K562 (cell line): Measurements from ENCODE around the gene TRDMT1.

ENCODE experiments used
- CREM ChIP-seq: IDR thresholded peaks from 2 replicates; pipeline ENCODE4 v1.6.1; 2014; ENCODE audit warnings: antibody characterized with exemption, low read depth
- EZH2 ChIP-seq: IDR thresholded peaks from 2 replicates; pipeline ENCODE4 v1.6.1; 2012; ENCODE audit warnings: low read depth, mild to moderate bottlenecking, inconsistent platforms, low read length, borderline replicate concordance
- POLR2A ChIP-seq: fragments of 450-650 bp; conservative IDR thresholded peaks from 2 replicates; pipeline ENCODE4 v1.6.1; 2016
- SP1 ChIP-seq: sonication (generic); formaldehyde crosslinking; IDR thresholded peaks from 2 replicates; pipeline ENCODE4 v1.8.1; 2022; ENCODE audit warnings: mild to moderate bottlenecking, missing genetic modification reagents
- TAF1 ChIP-seq: IDR thresholded peaks from 2 replicates; pipeline ENCODE4 v1.6.1; 2011; ENCODE audit warnings: mild to moderate bottlenecking, low read length, moderate library complexity; ENCODE audit not compliant: insufficient read depth, control insufficient read depth, severe bottlenecking; ENCODE audit errors: extremely low read depth
- ZFP30 ChIP-seq: fragments of 250-450 bp; sonication (Bioruptor Pico); IDR thresholded peaks from 2 replicates; pipeline ENCODE4 v1.8.0; 2022; ENCODE audit warnings: moderate library complexity, mild to moderate bottlenecking, inconsistent platforms, borderline replicate concordance
- TF ChIP-seq, protein P1 (sequence below), 3 experiments: IDR thresholded peaks in 2 of 3; conservative IDR thresholded peaks in 1 of 3; 2 replicates each; pipeline ENCODE4 v1.5.1; 2011 to 2012; ENCODE audit warnings: low read length in 3 of 3, mild to moderate bottlenecking in 3 of 3, control low read depth in 2 of 3, improper control_type of control experiment in 1 of 3, inconsistent platforms in 1 of 3, low read depth in 1 of 3, mixed read lengths in 1 of 3, moderate library complexity in 1 of 3; ENCODE audit not compliant: insufficient read depth in 2 of 3
- TF ChIP-seq, protein P2 (sequence below), 2 experiments: fragments of 450-650 bp; formaldehyde crosslinking in 1 of 2; IDR thresholded peaks; 2 replicates each; pipeline versions ENCODE4 v1.4.0 to v1.6.1; 2014 to 2020; ENCODE audit warnings: mild to moderate bottlenecking in 2 of 2, borderline replicate concordance in 1 of 2, low read depth in 1 of 2

DNA sequence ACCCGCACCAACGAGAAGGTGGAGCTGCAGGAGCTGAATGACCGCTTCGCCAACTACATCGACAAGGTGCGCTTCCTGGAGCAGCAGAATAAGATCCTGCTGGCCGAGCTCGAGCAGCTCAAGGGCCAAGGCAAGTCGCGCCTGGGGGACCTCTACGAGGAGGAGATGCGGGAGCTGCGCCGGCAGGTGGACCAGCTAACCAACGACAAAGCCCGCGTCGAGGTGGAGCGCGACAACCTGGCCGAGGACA, 28.2 kb upstream of the TRDMT1 start:
- TF ChIP-seq, protein P1, sequence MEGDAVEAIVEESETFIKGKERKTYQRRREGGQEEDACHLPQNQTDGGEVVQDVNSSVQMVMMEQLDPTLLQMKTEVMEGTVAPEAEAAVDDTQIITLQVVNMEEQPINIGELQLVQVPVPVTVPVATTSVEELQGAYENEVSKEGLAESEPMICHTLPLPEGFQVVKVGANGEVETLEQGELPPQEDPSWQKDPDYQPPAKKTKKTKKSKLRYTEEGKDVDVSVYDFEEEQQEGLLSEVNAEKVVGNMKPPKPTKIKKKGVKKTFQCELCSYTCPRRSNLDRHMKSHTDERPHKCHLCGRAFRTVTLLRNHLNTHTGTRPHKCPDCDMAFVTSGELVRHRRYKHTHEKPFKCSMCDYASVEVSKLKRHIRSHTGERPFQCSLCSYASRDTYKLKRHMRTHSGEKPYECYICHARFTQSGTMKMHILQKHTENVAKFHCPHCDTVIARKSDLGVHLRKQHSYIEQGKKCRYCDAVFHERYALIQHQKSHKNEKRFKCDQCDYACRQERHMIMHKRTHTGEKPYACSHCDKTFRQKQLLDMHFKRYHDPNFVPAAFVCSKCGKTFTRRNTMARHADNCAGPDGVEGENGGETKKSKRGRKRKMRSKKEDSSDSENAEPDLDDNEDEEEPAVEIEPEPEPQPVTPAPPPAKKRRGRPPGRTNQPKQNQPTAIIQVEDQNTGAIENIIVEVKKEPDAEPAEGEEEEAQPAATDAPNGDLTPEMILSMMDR (IDR thresholded peaks at IDR 0.05 in 2 of 3, conservative IDR thresholded peaks at IDR 0.05 in 1 of 3; ENCODE audit: insufficient read depth in 2 of 3, low read depth in 1 of 3, low read length in 3 of 3): no peak
- no peak for TF ChIP-seq SP1
- TF ChIP-seq, protein P2, sequence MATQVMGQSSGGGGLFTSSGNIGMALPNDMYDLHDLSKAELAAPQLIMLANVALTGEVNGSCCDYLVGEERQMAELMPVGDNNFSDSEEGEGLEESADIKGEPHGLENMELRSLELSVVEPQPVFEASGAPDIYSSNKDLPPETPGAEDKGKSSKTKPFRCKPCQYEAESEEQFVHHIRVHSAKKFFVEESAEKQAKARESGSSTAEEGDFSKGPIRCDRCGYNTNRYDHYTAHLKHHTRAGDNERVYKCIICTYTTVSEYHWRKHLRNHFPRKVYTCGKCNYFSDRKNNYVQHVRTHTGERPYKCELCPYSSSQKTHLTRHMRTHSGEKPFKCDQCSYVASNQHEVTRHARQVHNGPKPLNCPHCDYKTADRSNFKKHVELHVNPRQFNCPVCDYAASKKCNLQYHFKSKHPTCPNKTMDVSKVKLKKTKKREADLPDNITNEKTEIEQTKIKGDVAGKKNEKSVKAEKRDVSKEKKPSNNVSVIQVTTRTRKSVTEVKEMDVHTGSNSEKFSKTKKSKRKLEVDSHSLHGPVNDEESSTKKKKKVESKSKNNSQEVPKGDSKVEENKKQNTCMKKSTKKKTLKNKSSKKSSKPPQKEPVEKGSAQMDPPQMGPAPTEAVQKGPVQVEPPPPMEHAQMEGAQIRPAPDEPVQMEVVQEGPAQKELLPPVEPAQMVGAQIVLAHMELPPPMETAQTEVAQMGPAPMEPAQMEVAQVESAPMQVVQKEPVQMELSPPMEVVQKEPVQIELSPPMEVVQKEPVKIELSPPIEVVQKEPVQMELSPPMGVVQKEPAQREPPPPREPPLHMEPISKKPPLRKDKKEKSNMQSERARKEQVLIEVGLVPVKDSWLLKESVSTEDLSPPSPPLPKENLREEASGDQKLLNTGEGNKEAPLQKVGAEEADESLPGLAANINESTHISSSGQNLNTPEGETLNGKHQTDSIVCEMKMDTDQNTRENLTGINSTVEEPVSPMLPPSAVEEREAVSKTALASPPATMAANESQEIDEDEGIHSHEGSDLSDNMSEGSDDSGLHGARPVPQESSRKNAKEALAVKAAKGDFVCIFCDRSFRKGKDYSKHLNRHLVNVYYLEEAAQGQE (IDR thresholded peaks at IDR 0.05; ENCODE audit: borderline replicate concordance): no peak
- TF ChIP-seq, protein P2 (CRISPR knock-in tag; IDR thresholded peaks at IDR 0.05; ENCODE audit: low read depth): no peak
- no peak for TF ChIP-seq CREM
- no peak for TF ChIP-seq TAF1
- no peak for TF ChIP-seq EZH2
- no peak for TF ChIP-seq ZFP30 (CRISPR knock-in tag)
- TF ChIP-seq POLR2A: no peak
